K562 (cell line): ENCODE data around the gene MDC1. TPM values are rescaled to one million over a fixed set of nuclear protein-coding genes. Genes with fewer than 3 reads are reported as not detected.

Experiments used
- CUX1 ChIP-seq: fragments of 200-800 bp; sonication (Bioruptor generic); IDR thresholded peaks from 2 replicates; pipeline ENCODE4 v1.6.1; 2016; ENCODE audit warnings: missing genetic modification characterization, missing compliant biosample characterization
- ESRRA ChIP-seq: fragments of 450-650 bp; IDR thresholded peaks from 2 replicates; pipeline ENCODE4 v1.6.1; 2014; ENCODE audit warnings: low read depth, mild to moderate bottlenecking, moderate library complexity, borderline replicate concordance
- FOXK2 ChIP-seq, 2 experiments: fragments of 450-650 bp; IDR thresholded peaks in 1 of 2; conservative IDR thresholded peaks in 1 of 2; 2 replicates each; pipeline ENCODE4 v1.6.1; 2016; ENCODE audit warnings: low read depth in 2 of 2, mild to moderate bottlenecking in 1 of 2
- MAX ChIP-seq: sonication (generic); formaldehyde crosslinking; IDR thresholded peaks from 2 replicates; pipeline ENCODE4 v1.9.0; 2022; ENCODE audit warnings: mild to moderate bottlenecking, missing genetic modification reagents
- NEUROD1 ChIP-seq: fragments of 150-350 bp; IDR thresholded peaks from 2 replicates; pipeline ENCODE4 v1.6.1; 2014; ENCODE audit warnings: borderline replicate concordance, low read length, low read depth; ENCODE audit not compliant: partially characterized antibody
- NFXL1 ChIP-seq: fragments of 450-650 bp; formaldehyde crosslinking; IDR thresholded peaks from 2 replicates; pipeline ENCODE4 v1.4.0; 2021; ENCODE audit warnings: mild to moderate bottlenecking
- SMAD1 ChIP-seq: fragments of 150-350 bp; IDR thresholded peaks from 2 replicates; pipeline ENCODE4 v1.6.1; 2014; ENCODE audit warnings: low read length, low read depth; ENCODE audit not compliant: partially characterized antibody
- SREBF2 ChIP-seq: sonication (generic); formaldehyde crosslinking; IDR thresholded peaks from 2 replicates; pipeline ENCODE4 v1.4.0; 2020; ENCODE audit warnings: mild to moderate bottlenecking, missing genetic modification reagents
- TAF15 ChIP-seq: fragments of 200-400 bp; formaldehyde crosslinking; IDR thresholded peaks from 2 replicates; pipeline ENCODE4 v1.6.1; 2017; ENCODE audit warnings: mild to moderate bottlenecking, low read depth, low read length, moderate library complexity
- TAF7 ChIP-seq: fragments of 450-650 bp; IDR thresholded peaks from 2 replicates; pipeline ENCODE4 v1.6.1; 2016; ENCODE audit warnings: missing genetic modification characterization, missing compliant biosample characterization
- THRA ChIP-seq: fragments of 450-650 bp; IDR thresholded peaks from 2 replicates; pipeline ENCODE4 v1.6.1; 2017; ENCODE audit warnings: mild to moderate bottlenecking, moderate library complexity
- THRB ChIP-seq: fragments of 450-650 bp; formaldehyde crosslinking; conservative IDR thresholded peaks from 2 replicates; pipeline ENCODE4 v1.4.0; 2022; ENCODE audit warnings: mild to moderate bottlenecking, missing genetic modification characterization
- ZEB2 ChIP-seq: fragments of 450-650 bp; IDR thresholded peaks from 2 replicates; pipeline ENCODE4 v1.6.1; 2016
- ZNF121 ChIP-seq: sonication (generic); formaldehyde crosslinking; conservative IDR thresholded peaks from 2 replicates; pipeline ENCODE4 v1.8.0; 2022; ENCODE audit warnings: missing genetic modification reagents
- polyA plus RNA-seq, 8 experiments: library from polyadenylated mRNA; depleted of rRNA in 4 of 8; stranded (reverse) in 5 of 8; unstranded in 3 of 8; fragments of >200 nt; fragmentation: Nextera tagmentation in 2 of 8; fragmentation: Illumina TruSeq in 1 of 8; extraction: Ambion mirVana in 2 of 8; extraction: Trizol in 1 of 8; gene quantifications; 2 replicates each; pipeline versions ENCODE4 v1.2.1 to v1.2.3, GENCODE V29; 2011 to 2014; ENCODE audit warnings: inconsistent platforms in 1 of 8, missing spikeins in 1 of 8
- total RNA-seq, 7 experiments: library from RNA; depleted of rRNA in 6 of 7; stranded (reverse); fragments of >200 nt in 6 of 7; fragmentation: Illumina TruSeq in 2 of 7; extraction: Trizol in 2 of 7; gene quantifications; 2 replicates each; pipeline versions ENCODE4 v1.2.1 to v1.2.3, GENCODE V29; 2011 to 2021; ENCODE audit warnings: low replicate concordance in 1 of 7
- TF ChIP-seq, protein P1 (sequence below): IDR thresholded peaks from 2 replicates; pipeline ENCODE4 v1.6.1; 2011; ENCODE audit warnings: borderline replicate concordance, low read depth, mild to moderate bottlenecking, moderate library complexity, low read length; ENCODE audit not compliant: insufficient read depth, poor library complexity, severe bottlenecking

MDC1 gene
- total and polyA plus RNA-seq, 9 of the 15 experiments (the other 6 are each of a cell fraction or from before 2014, with no cell fraction given): 8.2 to 114 (median 20.0) TPM

DNA sequence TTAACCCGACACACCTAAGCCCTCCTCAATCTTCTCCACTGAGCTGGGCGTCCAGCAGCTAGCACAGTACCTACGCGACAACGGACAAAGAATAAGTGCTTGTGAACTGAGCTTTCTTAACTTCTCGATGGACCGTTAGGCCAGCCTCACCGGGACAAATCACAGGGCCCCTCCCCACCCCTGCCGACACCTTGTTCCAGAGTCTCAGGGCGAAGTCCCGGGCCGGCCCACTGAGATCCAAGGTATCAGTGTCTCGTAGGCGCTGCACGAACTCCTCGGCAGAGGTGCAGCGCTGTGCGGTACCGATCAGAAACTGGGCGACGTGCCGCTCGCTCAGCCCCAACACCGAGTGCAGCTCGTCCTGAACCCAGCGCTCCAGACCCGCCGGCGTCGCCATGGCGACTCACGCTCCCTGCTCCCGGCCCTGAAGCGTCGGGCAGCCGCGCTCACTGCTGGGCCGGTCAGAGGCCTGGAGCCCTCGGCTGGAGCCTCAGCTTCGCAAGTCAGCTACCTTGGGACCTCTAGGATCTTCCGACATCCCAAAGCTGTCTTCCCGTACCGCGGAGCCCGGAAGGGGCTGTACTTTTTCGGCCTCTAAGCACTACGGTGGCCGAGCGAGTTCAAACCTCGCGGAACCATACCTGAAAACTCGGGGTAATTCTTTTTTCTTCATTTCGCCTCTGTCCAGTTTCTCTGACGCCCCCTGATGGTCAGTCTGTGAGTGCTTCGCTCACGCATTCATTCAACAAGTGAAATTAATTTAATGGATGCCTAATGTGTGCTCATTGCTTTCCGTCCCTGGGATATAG, 44.4 kb downstream of the MDC1 start, which contains the start of gene DHX16 (continued):
- peak; percentile 78; the same call in 1 of the 2 replicates for TF ChIP-seq THRB (CRISPR knock-in tag)
- peak; percentile 77 for TF ChIP-seq NEUROD1
- no peak for TF ChIP-seq NFXL1 (CRISPR knock-in tag)
- peak; percentile 21 to 66; a peak in 2 of 4 replicates for TF ChIP-seq FOXK2 (conservative IDR thresholded peaks at IDR 0.05 in 1 of 2, IDR thresholded peaks at IDR 0.05 in 1 of 2; ENCODE audit: low read depth in 2 of 2)
- TF ChIP-seq TAF15: no peak
- TF ChIP-seq ZEB2: peak; percentile 41; the same call in 1 of the 2 replicates
- TF ChIP-seq CUX1: no peak
- no peak for TF ChIP-seq SMAD1
- peak; percentile 38 for TF ChIP-seq ESRRA
- no peak for TF ChIP-seq THRA
- TF ChIP-seq MAX (CRISPR knock-in tag): peak; percentile 83
- TF ChIP-seq, protein P1, sequence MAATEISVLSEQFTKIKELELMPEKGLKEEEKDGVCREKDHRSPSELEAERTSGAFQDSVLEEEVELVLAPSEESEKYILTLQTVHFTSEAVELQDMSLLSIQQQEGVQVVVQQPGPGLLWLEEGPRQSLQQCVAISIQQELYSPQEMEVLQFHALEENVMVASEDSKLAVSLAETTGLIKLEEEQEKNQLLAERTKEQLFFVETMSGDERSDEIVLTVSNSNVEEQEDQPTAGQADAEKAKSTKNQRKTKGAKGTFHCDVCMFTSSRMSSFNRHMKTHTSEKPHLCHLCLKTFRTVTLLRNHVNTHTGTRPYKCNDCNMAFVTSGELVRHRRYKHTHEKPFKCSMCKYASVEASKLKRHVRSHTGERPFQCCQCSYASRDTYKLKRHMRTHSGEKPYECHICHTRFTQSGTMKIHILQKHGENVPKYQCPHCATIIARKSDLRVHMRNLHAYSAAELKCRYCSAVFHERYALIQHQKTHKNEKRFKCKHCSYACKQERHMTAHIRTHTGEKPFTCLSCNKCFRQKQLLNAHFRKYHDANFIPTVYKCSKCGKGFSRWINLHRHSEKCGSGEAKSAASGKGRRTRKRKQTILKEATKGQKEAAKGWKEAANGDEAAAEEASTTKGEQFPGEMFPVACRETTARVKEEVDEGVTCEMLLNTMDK: peak; percentile 79
- no peak for TF ChIP-seq TAF7 (tag)
- peak; percentile 30; the same call in 1 of the 2 replicates for TF ChIP-seq ZNF121 (CRISPR knock-in tag)
- no peak for TF ChIP-seq SREBF2 (CRISPR knock-in tag)
